Body of pancreas (tissue), 4 donors: ENCODE results near the gene IFRD1.

ENCODE experiments used
- POLR2A ChIP-seq, 3 donors: fragments of 450-650 bp; IDR thresholded peaks; one replicate each; pipeline ENCODE4 v1.6.1; 2016; ENCODE audit warnings: antibody characterized with exemption in 3 of 3, mild to moderate bottlenecking in 2 of 3
- TF ChIP-seq, protein P1 (sequence below), 7 experiments: fragments of 450-650 bp in 4 of 7; fragments of 200-600 bp in 3 of 7; sonication (generic) in 3 of 7; IDR thresholded peaks; one replicate each; pipeline ENCODE4 v1.5.1; 2016 to 2019; ENCODE audit warnings: antibody characterized with exemption in 7 of 7

DNA sequence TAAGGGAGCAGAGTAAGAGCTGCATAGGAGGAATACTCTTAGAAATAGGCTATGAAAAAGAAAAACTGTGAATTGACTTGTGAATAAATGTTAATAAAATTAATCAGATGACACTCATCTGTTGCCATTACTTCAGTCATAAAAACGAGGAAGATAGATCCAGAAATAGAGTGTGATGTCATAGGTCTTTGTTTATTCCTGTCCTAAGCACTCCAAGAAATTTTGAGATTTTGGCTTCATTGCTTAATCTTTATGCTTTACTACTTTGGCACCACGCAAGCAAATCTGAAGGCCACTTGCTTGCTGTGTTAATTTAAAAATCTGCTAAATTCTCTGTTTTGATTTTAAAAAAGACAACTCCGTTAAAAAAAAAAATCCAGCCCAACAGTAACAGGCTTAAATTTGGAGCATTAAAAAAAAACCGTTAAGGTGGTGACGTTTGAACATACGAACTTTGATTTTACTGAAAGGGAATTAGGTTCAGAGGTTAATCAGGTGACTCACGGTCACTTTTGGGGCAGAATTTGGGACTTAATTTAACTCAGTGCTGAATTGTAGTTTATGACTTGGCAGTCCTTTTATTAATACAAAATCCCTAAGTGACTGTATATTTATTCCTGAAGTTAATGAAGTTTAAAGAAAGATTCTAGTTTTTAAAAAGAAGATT, 3.4 kb downstream of the IFRD1 start:
- no peak for TF ChIP-seq POLR2A (IDR thresholded peaks at IDR 0.05)
- TF ChIP-seq, protein P1, sequence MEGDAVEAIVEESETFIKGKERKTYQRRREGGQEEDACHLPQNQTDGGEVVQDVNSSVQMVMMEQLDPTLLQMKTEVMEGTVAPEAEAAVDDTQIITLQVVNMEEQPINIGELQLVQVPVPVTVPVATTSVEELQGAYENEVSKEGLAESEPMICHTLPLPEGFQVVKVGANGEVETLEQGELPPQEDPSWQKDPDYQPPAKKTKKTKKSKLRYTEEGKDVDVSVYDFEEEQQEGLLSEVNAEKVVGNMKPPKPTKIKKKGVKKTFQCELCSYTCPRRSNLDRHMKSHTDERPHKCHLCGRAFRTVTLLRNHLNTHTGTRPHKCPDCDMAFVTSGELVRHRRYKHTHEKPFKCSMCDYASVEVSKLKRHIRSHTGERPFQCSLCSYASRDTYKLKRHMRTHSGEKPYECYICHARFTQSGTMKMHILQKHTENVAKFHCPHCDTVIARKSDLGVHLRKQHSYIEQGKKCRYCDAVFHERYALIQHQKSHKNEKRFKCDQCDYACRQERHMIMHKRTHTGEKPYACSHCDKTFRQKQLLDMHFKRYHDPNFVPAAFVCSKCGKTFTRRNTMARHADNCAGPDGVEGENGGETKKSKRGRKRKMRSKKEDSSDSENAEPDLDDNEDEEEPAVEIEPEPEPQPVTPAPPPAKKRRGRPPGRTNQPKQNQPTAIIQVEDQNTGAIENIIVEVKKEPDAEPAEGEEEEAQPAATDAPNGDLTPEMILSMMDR (IDR thresholded peaks at IDR 0.05): no peak
